ENCODE results near the gene BEST2.
A peak's percentile ranks its signal among the peaks of the same experiment; 100 is the strongest.

Gene BEST2

DNA sequence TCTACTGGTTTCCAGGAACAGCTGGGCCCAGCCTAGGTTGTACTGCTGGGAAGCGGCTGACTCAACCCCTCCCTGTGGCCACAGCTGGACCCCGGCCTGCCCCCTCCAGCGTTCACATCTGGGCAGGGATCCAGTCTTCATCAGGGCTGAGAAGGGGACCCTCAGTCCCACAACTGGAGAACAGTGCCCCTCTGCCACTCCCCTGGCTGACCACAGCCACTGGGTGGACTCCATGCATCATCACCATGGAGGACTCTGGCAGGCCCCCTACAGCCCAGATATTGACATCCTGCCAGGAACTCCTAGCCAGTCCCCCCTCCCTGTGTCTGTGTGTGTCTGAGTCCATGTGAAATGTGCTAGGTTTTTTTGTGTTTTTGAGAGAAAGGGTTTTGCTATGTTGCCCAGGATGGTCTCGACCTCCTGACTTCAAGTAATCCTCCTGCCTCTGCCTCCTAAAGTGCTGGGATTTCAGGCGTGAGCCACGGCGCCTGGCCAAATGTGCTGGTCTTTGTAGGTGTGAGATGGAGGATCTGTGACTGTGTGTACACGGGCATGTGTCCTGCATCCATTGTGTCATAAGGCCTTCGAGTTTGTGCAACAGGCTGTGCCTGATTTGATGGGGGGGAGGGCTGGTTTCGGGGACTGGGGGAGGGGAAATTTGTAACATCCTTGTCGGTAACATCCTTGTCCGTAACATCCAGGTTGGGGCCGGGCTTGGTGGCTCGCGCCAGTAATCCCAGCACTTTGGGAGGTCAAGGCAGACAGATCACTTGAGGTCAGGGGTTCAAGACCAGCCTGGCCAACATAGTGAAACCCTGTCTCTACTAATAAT lies 27.8 kb downstream of the BEST2 start:
- no peak overlapping the region for H3K9ac ChIP-seq (ENCODE audit: low read depth, low read length, poor library complexity)
- H3K36me3 ChIP-seq (replicated peaks in 1 of 2; ENCODE audit: control insufficient read depth in 2 of 2, insufficient read depth in 2 of 2, low read length in 2 of 2) = peaks cover 0 to 1% of the 10 kb centered on the region in 2 donors
- H3K4me3 ChIP-seq (ENCODE audit: low read length in 2 of 2) = peak overlapping the region in 1 of 2 donors; percentile 61
- H4K91ac ChIP-seq (ENCODE audit: low read depth, low read length, poor library complexity) = no peak overlapping the region
- peak overlapping the region; percentile 80 for H3K18ac ChIP-seq (ENCODE audit: low read length)
- H2AFZ ChIP-seq (ENCODE audit: low read length) = peak overlapping the region; percentile 94
- no peaks in the 10 kb centered on the region for H3K79me1 ChIP-seq (ENCODE audit: low read depth, low read length)
- H2BK5ac ChIP-seq (ENCODE audit: low read length) = no peak overlapping the region
- no peak overlapping the region for H3K4ac ChIP-seq (ENCODE audit: low read length)
- peak overlapping the region; percentile 93 for H2BK12ac ChIP-seq (ENCODE audit: low read length)
- no peak overlapping the region for H2BK120ac ChIP-seq (ENCODE audit: low read depth, low read length)
- H3K4me2 ChIP-seq (ENCODE audit: insufficient read depth, low read length, poor library complexity, severe bottlenecking) = peak overlapping the region; percentile 97
- H3K27ac ChIP-seq (replicated peaks; ENCODE audit: low read length) = no peak overlapping the region
- no peak for DNase-seq (ENCODE audit: low spot score)
- H3K4me1 ChIP-seq (ENCODE audit: control insufficient read depth in 2 of 2, insufficient read depth in 1 of 2, low read depth in 1 of 2, low read length in 2 of 2) = peaks cover 27 to 35% of the 10 kb centered on the region in 2 donors
- no peak overlapping the region for H2AK5ac ChIP-seq (ENCODE audit: low read depth, low read length)
- H3K9me3 ChIP-seq (replicated peaks in 1 of 2; ENCODE audit: control insufficient read depth in 2 of 2, insufficient read depth in 1 of 2, low read depth in 1 of 2, low read length in 2 of 2) = peaks cover 0 to 2% of the 10 kb centered on the region in 2 donors
- peak overlapping the region; percentile 47 for H3K14ac ChIP-seq (ENCODE audit: low read length)
- H4K8ac ChIP-seq (ENCODE audit: low read depth, low read length) = no peak overlapping the region
- H3K27me3 ChIP-seq (ENCODE audit: control insufficient read depth in 3 of 3, insufficient read depth in 3 of 3, low read depth in 1 of 3, low read length in 3 of 3) = peaks cover 0 to 3% (median 0%) of the 10 kb centered on the region in 3 experiments
- peak overlapping the region; percentile 45 for H2BK15ac ChIP-seq (ENCODE audit: low read length)
- no CpG with 5 or more reads among the region's 15 CpGs for WGBS, 2 donors (ENCODE audit: extremely low coverage in 2 of 2, insufficient read length in 2 of 2, insufficient replicate concordance in 1 of 2)
- H3K23ac ChIP-seq (ENCODE audit: low read depth, low read length, poor library complexity) = peak overlapping the region; percentile 81

DNA sequence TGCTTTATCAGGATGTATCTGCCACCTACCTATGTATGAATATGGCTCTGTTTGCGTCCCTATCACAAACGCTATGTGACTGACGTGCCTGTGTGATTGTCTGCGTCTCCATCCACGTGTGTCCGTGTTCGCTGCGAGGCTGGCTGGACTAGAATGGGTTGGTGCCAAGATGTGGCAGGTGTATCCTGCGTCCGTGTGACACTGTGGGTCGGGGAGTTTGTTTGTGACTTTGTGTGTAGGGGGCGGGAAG lies 30.5 kb downstream of the BEST2 start:
- peak overlapping the region; percentile 77 for H3K14ac ChIP-seq (ENCODE audit: low read length)
- peak overlapping the region; percentile 99 for H3K18ac ChIP-seq (ENCODE audit: low read length)
- peaks cover 0 to 2% of the 10 kb centered on the region in 2 donors for H3K9me3 ChIP-seq (replicated peaks in 1 of 2; ENCODE audit: control insufficient read depth in 2 of 2, insufficient read depth in 1 of 2, low read depth in 1 of 2, low read length in 2 of 2)
- H2AK5ac ChIP-seq (ENCODE audit: low read depth, low read length) = peak overlapping the region; percentile 90
- peak overlapping the region; percentile 99 for H4K91ac ChIP-seq (ENCODE audit: low read depth, low read length, poor library complexity)
- H2BK12ac ChIP-seq (ENCODE audit: low read length) = no peak overlapping the region
- H3K4me3 ChIP-seq (ENCODE audit: low read length in 2 of 2) = peak overlapping the region; percentile 46 to 80
- H3K4me1 ChIP-seq (ENCODE audit: control insufficient read depth in 2 of 2, insufficient read depth in 1 of 2, low read depth in 1 of 2, low read length in 2 of 2) = peaks cover 25 to 49% of the 10 kb centered on the region in 2 donors
- H3K79me1 ChIP-seq (ENCODE audit: low read depth, low read length) = no peaks in the 10 kb centered on the region
- H3K36me3 ChIP-seq (replicated peaks in 1 of 2; ENCODE audit: control insufficient read depth in 2 of 2, insufficient read depth in 2 of 2, low read length in 2 of 2) = no peaks in the 10 kb centered on the region
- peak overlapping the region; percentile 97 for H4K8ac ChIP-seq (ENCODE audit: low read depth, low read length)
- no CpG with 5 or more reads among the region's 12 CpGs for WGBS, 2 donors (ENCODE audit: extremely low coverage in 2 of 2, insufficient read length in 2 of 2, insufficient replicate concordance in 1 of 2)
- peak overlapping the region; percentile 75 for H3K23ac ChIP-seq (ENCODE audit: low read depth, low read length, poor library complexity)
- peak overlapping the region; percentile 1 for H3K27ac ChIP-seq (replicated peaks; ENCODE audit: low read length)
- peak overlapping the region; percentile 99 for H2BK15ac ChIP-seq (ENCODE audit: low read length)
- peak overlapping the region; percentile 69 for H3K4ac ChIP-seq (ENCODE audit: low read length)
- peak overlapping the region; percentile 94 for H3K4me2 ChIP-seq (ENCODE audit: insufficient read depth, low read length, poor library complexity, severe bottlenecking)
- peak overlapping the region; percentile 84 for H2AFZ ChIP-seq (ENCODE audit: low read length)
- H3K27me3 ChIP-seq (ENCODE audit: control insufficient read depth in 3 of 3, insufficient read depth in 3 of 3, low read depth in 1 of 3, low read length in 3 of 3) = peaks cover 0 to 3% (median 0%) of the 10 kb centered on the region in 3 experiments
- no peak for DNase-seq (ENCODE audit: low spot score)
- H3K9ac ChIP-seq (ENCODE audit: low read depth, low read length, poor library complexity) = peak overlapping the region; percentile 95
- peak overlapping the region; percentile 96 for H2BK5ac ChIP-seq (ENCODE audit: low read length)
- H2BK120ac ChIP-seq (ENCODE audit: low read depth, low read length) = peak overlapping the region; percentile 95

DNA sequence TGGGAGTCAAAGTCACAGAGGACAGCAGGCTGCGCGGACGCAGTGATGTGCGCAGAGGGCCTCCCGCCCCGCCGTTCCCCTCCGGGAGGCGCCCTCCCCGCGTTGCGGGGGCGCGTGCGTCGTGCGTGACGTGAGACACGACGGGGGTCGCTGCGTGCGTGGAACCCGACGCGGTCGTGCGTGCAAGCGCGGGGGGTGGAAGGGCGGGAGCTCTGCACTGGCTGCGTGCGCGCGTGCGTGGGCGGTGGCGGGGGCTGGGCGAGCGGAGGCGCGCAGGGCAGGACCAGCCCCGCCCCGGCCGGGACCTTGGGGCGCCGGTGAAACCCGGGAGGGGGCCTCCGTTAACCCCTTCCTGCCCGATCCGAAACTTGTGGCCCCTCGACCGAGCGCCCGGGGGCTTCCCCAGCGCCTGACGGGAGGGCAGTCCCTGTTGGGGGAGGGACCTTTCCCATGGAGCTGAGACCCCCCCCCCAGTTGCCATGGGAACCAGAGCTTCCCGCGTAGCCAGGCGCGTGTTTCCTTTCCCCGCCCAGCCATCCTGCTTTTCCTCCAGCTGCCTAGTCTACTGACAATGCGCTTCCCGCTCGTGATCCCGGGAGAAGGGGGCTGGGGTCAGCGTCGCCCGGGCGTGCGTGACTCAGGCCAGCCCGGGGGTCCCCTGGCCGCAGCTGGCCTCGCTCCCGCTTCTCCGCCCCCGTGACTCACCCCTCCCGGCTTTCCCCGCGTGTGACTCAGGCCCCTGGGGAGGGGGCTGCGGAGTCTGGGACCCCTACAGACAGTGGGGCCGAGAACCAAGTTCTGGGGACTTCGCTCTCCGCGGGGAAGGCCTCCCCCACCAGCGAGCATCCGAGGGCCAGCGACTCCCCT lies 31.1 kb downstream of the BEST2 start:
- Histone ChIP-seq H2BK120ac (ENCODE audit: low read depth, low read length) (peak overlapping the region; percentile 95), H3K4me3 (ENCODE audit: low read length in 2 of 2) (peak overlapping the region; percentile 46 to 80), H3K9me3 (replicated peaks in 1 of 2; ENCODE audit: control insufficient read depth in 2 of 2, insufficient read depth in 1 of 2, low read depth in 1 of 2, low read length in 2 of 2) (peaks cover 0 to 2% of the 10 kb centered on the region in 2 donors), H2BK5ac (ENCODE audit: low read length) (peak overlapping the region; percentile 96), H3K4me1 (ENCODE audit: control insufficient read depth in 2 of 2, insufficient read depth in 1 of 2, low read depth in 1 of 2, low read length in 2 of 2) (peaks cover 23 to 49% of the 10 kb centered on the region in 2 donors), H3K4me2 (ENCODE audit: insufficient read depth, low read length, poor library complexity, severe bottlenecking) (peak overlapping the region; percentile 94), H3K14ac (ENCODE audit: low read length) (peak overlapping the region; percentile 95), H2AFZ (ENCODE audit: low read length) (peak overlapping the region; percentile 84), H3K9ac (ENCODE audit: low read depth, low read length, poor library complexity) (peak overlapping the region; percentile 95), H2AK5ac (ENCODE audit: low read depth, low read length) (peak overlapping the region; percentile 99), H3K36me3 (replicated peaks in 1 of 2; ENCODE audit: control insufficient read depth in 2 of 2, insufficient read depth in 2 of 2, low read length in 2 of 2) (no peaks in the 10 kb centered on the region), H3K79me1 (ENCODE audit: low read depth, low read length) (no peaks in the 10 kb centered on the region), H3K23ac (ENCODE audit: low read depth, low read length, poor library complexity) (peak overlapping the region; percentile 75), H2BK12ac (ENCODE audit: low read length) (peak overlapping the region; percentile 60), H4K91ac (ENCODE audit: low read depth, low read length, poor library complexity) (peak overlapping the region; percentile 99), H3K27me3 (ENCODE audit: control insufficient read depth in 3 of 3, insufficient read depth in 3 of 3, low read depth in 1 of 3, low read length in 3 of 3) (peaks cover 0 to 3% (median 0%) of the 10 kb centered on the region in 3 experiments), H3K18ac (ENCODE audit: low read length) (peak overlapping the region; percentile 99), H3K27ac (replicated peaks; ENCODE audit: low read length) (peak overlapping the region; percentile 1), H3K4ac (ENCODE audit: low read length) (peak overlapping the region; percentile 85), H4K8ac (ENCODE audit: low read depth, low read length) (no peak overlapping the region), H2BK15ac (ENCODE audit: low read length) (peak overlapping the region; percentile 99)
- WGBS, 2 donors (ENCODE audit: extremely low coverage in 2 of 2, insufficient read length in 2 of 2, insufficient replicate concordance in 1 of 2) = no CpG with 5 or more reads among the region's 88 CpGs
- DNase-seq (ENCODE audit: low spot score) = no peak
